GM04503 (cell line): ENCODE measurements around the gene KIAA0513.

Source experiments
- DNase-seq: peaks from one replicate; pipeline ENCODE4 v3.0.0-alpha.2; 2012; ENCODE audit warnings: low read depth

Gene KIAA0513

GRCh38 chr16:85072076-85072860 lies 44.7 kb downstream of the KIAA0513 start:
- no peak for DNase-seq

DNA sequence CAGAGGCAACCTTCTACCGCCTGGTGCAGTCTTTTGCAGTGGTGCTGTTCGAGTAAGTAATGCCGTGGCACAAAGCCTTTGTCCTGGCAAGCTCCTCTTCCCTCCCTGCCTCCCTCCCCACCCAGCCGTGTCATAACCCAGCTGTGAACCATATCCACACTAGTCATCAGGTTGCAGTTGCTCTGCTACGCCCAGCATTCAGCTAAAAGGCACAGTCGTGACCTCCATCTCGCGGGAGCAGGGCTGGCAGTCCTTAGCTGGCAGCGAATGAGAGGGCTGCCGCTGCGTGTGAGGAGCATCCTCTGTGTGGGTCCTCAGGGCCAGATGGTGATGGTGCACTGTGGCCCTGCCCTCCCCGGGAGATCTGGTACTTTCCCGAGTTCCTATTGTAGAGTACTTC lies 45.4 kb downstream of the KIAA0513 start:
- DNase-seq: peak; percentile 75

GRCh38 chr16:85074225-85074914 lies 46.8 kb downstream of the KIAA0513 start:
- no peak for DNase-seq

DNA sequence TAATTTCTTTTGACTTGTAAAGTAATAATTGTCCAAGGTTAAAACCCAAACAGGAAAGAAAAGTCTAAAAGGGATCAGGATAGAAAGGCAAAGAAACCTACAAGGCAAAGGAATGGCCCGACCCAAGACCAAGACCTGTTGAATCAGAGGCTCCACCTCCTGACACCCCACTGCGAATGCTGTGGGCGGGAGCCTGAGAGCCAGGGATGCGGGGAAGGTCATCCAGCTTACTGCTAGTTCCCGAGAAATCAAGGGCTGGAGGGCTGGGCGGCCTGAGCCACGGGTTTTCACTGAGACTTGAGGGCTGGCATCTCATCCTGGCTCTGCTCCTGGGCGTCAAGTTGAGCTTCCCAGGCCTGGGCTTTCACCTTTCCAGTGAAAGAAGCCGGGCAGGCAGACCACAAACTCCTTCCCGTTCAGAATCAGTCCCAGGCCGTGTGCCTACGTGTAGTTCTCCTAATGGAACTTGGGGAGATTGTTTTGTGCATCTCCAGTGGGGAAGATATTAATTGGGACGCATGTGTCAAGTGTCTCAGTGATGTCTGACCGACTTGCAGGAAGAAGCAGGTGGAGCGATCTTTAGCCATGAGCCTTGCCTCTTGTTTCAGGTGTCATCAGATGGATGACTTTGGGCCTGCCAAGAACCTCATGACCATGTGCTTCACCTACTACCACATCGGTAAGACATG lies 47.8 kb downstream of the KIAA0513 start:
- no peak for DNase-seq

GRCh38 chr16:85077039-85077438 lies 49.4 kb downstream of the KIAA0513 start:
- DNase-seq: no peak

DNA sequence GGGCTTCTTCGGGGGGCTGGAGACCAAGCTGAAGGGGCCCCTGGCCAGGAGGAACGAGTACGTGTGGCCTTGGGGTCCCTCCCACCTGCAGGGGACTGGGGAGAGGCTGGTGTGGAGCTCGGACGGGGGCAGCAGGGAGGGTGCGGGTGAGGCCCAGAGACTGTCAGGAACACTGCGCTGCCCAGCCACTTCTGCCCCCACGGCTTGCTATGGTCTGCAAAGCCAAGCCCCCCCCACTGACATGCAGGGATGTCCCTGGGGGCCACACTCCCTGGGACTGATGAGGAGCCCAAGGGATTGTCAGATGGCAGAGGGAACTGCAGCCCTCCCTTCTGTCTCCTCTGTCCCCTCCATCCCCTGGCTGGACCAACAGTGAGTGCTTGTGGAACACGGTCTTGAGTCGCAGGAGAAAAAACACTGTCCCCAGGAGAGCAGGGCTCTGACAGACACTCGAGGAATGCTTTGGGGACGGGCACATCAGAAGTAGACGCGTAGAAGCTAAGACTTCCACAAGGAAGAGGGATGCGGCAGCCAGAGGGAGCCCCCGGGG lies 50.1 kb downstream of the KIAA0513 start:
- DNase-seq: no peak

- no peak for DNase-seq
Observed at GRCh38 chr16:85078226-85078625, 50.6 kb downstream of the KIAA0513 start.

DNA sequence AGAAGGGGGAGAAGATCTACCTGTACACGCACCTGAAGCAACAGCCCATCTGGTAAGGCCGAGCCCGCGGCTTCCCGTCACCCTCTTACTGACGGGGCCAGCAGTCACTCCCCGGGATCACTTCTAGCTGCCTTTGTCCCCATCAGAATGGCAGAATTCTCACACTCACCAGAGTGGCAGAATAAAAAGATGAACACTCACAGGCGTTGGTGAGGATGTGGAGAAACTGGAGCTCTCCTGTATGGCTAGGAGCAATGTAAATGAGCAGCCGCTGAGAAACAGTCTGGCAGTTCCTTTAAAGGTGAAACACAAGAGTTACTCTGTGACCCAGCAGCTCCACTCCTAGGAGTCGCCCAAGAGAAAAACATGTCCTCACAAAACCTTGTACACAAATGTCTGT lies 51.4 kb downstream of the KIAA0513 start:
- DNase-seq: no peak

DNA sequence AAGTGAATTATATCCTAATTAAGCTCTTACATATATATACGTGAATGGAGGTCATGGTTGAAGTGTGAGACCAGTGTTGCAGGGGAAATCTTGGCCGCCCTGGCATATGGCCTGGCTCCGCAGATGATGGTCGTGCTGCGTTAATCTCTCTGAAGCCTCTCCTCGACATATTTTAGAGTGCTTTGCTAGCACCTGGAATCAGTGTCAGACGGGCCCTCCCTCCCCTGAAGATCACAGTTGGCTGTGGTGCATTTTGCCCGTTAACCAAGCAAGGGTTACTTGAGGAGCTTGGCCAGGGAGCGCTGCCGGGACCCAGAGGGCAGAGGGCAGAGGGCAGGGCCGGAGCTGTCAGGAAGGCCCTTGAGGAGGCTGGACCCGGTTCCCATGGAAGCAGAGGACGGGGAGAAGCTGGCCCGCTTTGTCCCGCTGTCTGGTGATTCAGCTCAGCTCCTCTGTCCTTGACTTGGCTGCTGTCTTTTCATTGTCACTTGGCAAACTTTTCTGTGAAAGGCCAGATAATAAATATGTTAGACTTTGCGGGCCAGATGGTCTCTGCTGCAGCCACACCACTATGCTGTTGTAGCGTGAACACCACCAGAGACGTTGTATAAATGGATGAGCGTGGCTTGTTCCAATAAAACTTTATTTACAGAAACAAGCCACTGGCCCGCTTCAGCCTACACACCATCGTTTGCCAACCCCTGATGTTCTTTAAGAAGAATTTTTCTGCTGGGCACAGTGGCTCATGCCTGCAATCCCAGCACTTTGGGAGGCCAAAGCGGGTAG lies 52.4 kb downstream of the KIAA0513 start:
- DNase-seq: no peak

DNA sequence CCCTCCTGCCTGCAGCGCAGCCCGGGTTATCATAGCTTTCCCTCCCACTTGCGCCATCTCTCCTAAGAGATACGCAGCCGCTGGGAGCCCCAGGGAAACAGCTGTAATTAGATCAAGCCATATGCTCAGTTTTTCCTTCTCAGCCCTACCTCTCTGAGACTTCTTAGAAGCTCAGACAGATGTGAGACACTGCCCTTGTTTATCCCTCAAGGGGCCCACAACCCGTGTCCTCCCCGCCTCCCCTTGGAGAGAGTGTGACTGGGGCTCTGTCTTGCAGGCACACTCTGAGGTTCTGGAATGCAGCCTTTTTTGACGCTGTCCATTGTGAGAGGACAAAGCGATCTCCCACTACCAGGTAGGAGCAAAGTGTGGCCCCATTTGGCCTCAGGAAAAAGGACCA lies 53.4 kb downstream of the KIAA0513 start:
- DNase-seq: no peak

GRCh38 chr16:85081765-85082164 lies 54.2 kb downstream of the KIAA0513 start:
- no peak for DNase-seq

DNA sequence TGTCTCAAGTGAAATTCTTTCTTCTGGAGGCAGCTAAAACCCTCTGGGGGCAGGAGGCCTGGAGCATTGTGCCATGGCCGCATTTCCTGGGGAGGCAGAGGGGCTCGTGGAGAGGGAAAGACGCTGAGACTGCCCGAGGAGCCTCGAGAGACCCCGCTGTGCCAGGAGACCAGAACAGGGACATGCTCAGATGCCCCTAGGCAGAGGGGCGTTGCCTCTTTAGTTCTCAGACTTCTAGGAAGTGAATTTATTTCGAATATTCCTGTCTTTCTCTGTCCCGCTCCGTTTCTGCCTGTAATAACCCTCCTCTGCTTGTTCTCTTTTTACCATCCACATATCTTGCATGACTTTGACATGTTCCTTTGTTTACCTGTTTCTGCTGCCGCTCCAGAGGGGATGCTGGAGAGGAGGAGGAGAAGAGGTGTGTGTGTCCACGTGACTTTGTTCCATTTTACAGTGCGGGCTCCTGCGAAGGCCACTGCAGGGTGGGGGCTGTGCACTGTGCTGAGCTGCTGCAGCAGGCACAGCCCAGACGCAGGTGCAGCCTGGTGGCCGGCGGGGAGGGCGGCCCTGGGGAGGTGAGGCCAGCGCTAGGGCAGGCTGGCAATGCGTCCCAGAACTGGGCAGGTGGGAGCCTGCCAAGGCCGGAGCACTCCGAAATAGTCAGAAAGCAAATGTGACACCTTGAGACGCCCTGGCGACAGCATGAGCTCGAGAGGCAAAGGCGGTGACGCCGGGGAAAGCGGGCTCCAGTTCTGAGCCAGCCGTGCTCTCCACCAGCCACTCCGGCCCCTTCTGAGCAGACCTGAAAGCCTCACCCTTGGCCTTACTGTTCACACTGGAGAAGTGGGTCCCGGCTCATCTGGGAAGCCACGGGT lies 54.8 kb downstream of the KIAA0513 start:
- DNase-seq: no peak

GRCh38 chr16:85083051-85083639 lies 55.5 kb downstream of the KIAA0513 start:
- DNase-seq: no peak

- no peak for DNase-seq
Observed at GRCh38 chr16:85084841-85085510, 57.4 kb downstream of the KIAA0513 start.

- DNase-seq: no peak
Observed at GRCh38 chr16:85085721-85086120, 58.1 kb downstream of the KIAA0513 start.

DNA sequence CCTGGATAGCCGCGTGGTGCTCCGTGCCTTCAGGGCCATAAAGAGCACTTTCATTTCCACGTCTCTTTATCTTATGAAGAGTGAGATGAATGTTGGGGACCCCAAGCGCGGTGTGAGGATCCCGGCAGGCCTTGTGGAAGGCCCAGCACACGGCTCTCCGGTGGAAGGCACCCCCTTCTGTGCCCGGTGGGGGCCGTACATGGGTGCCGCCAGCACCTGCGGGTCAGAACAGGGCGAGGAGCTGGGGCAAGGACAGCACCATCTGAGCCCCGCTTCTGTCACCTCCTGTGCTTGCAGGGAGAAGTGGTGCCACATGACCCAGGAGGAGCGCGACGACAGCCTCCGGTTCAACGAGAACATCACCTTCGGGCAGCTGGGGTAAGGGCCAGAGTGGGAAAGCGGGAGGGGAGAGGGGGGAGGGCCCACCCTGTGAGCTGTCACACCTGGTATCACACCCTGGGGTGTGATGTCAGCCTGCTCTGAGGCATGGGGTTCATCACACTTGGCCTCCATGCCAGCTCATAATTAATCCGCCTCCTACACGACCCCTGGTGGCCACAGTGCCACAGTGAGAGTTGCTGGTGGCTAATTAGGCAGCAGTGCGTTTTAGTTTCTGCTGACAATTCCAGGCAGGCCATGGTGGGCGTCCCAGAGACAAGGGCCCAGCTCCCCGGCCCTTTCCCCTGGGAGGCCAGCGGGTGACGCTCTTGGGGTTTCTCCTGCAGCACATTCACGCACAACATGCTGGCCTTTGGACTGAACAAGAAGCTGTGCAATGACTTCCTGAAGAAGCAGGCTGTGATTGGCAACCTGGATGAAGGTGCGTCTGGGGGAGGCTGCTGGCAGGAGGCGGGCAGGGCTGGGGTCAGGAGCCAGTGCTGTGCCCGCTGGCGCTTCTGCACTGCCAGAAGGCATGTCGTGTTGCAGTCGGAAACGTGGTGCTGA lies 59.0 kb downstream of the KIAA0513 start:
- peak; percentile 14 for DNase-seq

- DNase-seq: no peak
Observed at GRCh38 chr16:85087899-85088569, 60.4 kb downstream of the KIAA0513 start.

DNA sequence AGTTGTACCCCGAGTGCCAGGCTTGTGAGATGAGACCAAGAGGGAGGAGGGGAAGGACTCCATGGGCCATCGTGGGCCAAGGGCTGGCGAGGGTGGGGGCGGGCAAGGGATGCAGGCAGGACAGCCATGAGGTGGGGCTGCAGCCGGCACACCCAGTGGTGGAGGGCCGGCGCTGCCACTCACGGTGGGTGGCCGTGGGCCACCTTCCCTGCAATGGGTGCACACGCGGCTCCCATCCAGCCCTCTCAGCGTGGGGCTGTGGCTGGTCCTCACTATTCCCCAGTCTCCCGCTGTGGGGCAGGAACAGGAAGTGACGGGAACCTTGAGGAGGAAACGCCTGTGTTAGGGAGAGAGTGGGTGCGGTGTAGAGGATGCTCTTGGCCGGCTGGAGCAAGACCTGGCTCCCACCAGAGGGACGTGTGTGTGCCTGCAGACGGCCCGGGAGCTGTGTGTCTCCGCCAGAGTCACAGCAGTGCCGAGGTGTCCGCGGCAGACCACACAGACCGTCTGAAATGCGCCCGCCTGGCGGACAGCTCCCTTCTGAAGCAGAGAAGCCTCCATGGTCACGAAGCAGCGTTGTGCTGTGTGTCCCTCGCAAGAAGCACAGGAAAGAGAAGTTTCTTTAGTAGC lies 61.1 kb downstream of the KIAA0513 start:
- no peak for DNase-seq
